Esophagus squamous epithelium (tissue), 4 donors: Measurements from ENCODE around the gene NYAP1.

ENCODE experiments used
- CTCF ChIP-seq, 6 experiments: fragments of 450-650 bp in 4 of 6; fragments of 200-600 bp in 2 of 6; sonication (generic) in 2 of 6; IDR thresholded peaks; one replicate each; pipeline ENCODE4 v1.5.1; 2016 to 2019; ENCODE audit warnings: antibody characterized with exemption in 6 of 6, mild to moderate bottlenecking in 4 of 6, moderate library complexity in 4 of 6
- POLR2A ChIP-seq, 4 donors: fragments of 450-650 bp; IDR thresholded peaks; one replicate each; pipeline ENCODE4 v1.6.1; 2017; ENCODE audit warnings: antibody characterized with exemption in 4 of 4, mild to moderate bottlenecking in 4 of 4, moderate library complexity in 3 of 4

GRCh38 chr7:100532165-100533022 lies 48.7 kb downstream of the NYAP1 start:
- no peak for TF ChIP-seq CTCF (IDR thresholded peaks at IDR 0.05)
- TF ChIP-seq POLR2A (IDR thresholded peaks at IDR 0.05), result no peak
